Ramos (cell line): Measurements from ENCODE around the gene FAAP24.
"Not testable (repeated sequence)": the region's sequence is repeated elsewhere in the genome, so short reads cannot be mapped to it uniquely, and the experiment has no call there.

ENCODE experiments used
- in situ Hi-C: fragments of 300-500 bp; cut with MboI; formaldehyde crosslinking; loops from one replicate; pipeline ENCODE4 v1.14.3; 2022; ENCODE audit warnings: low sequenced_read_pairs; ENCODE audit not compliant: unreplicated experiment

FAAP24 gene

DNA sequence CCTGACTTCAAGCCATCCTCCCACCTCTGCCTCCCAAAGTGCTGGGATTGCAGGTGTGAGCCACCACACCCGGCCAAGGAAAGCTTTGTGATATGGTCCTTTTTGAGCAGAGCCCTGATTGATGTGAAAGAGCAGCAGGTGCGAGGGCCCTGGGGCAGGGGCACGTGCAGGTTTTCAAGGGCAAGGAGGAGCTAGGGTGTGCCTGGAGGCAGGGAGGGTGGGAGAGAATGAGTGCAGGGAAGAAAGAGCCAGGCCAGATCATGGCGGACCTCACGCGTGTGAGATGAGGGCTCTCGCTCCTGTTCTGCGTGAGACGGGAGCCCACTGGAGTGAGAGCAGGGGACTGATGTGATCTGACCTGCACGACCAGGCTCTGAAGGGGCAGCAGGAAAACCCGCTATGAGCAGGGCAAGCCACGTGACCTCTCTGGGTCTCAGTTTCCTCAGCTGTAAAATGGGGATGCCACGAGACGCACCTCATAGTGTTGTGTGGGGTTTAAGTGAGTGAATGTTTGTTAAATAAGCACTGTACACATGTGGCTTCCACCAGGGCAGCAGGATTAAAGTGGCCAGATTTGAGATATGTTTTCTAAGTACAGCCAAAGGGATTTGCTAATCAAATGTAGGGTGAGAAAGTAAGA, 25.8 kb downstream of the FAAP24 start:
- in situ Hi-C loops = no loop called here

DNA sequence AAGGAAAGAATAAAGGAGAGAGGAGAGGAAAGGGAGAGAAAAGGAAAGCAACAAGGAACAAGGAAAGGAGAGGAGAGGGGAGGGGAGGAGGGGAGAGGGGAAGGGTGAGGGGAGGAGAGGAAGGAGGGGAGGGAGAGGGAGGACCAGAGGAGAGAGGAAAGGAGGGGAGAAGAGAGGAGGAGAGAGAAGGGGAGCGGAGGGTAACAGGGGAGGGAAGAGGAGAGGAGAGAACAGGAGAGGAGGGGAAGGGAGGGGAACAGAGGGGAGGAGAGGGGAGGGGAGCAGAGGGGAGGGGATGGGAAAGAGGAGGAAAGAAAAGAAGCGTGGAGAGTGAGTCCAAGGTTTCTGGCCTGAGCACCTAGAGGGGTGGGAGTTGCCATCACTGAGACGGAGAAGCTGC, 26.7 kb downstream of the FAAP24 start:
- in situ Hi-C loops = no loop called here

DNA sequence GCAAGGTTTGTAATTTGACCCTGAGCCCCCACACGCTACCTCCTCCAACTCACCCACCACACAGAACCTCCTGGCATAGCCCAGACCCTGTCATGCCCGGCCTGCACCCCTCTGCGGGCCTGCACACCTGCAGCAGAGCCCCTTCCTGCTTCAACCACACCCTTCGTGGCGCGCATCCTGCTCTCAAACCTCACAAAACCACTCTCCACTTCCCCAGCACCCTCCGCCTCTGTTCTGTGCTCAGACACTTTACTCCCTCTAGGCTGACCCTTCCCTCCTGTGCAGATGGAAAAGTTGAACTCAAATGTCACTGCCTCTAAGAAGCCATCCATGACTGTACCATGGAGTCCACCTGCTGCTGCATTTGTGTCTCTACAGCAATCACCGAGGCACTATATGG, 28.5 kb downstream of the FAAP24 start:
- in situ Hi-C loops = no loop called here

GRCh38 chr19:33000910-33001309, 28.9 kb downstream of the FAAP24 start:
- in situ Hi-C loops = no loop called here

DNA sequence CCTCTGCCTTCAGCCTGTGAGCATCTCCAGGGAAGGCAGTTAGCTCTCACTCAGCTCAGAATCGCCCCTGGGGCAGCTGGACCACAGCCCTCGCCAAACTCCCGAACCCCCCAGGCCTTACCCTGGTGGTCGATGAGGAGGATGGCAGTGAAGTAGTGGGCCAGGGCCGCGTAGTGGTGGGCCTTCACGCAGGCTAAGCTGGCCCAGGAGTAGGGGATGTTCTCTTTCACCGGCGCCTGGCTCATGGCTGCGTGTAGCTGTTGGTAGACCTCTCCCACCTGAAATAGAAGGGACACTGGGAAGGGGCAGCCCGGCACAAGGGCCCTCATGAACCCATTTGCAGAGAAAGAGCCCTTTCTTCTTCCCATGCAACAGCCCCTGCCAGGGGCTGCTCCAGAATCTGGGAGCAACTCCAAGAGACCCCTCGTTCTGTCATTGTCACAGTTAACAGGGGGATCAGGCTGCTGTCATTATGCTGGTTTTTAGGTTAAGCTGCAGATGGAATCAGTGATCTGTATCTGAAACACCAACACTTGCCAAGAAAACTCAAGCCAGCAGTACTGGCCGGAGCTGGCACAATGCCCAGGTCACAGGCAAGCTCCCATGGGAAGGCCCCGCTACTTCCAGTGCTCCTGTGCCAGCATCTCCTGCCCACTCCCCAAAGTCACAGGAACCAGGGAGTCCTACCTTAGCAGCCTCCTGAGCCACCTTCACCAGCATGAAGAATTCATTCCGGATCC, 30.3 kb downstream of the FAAP24 start:
- in situ Hi-C loops = not testable (repeated sequence)

- in situ Hi-C loops = not testable (repeated sequence)
These were observed 31.5 kb downstream of the FAAP24 start for GRCh38 chr19:33003424-33004024.

DNA sequence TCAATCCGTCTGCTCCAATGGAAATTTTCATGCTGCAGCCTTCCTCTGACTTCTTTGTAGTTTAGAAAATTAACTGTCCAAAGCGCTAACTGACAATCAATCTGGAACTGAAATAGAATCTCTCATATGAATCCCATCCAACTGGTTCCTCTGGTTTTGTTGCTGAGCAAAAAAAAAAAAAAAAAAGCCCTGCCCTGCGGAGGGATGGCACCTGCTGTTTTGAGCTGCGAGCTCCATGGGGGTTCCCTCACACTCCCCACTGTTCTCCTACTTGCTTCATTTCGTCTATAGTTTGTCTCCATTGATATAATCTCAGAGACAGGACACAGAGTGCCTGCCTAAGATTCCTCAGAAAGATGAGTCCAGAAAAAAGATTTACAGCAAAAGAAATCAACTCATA, 33.4 kb downstream of the FAAP24 start:
- in situ Hi-C loops = no loop called here

- in situ Hi-C loops = no loop called here
These were observed 36.7 kb downstream of the FAAP24 start for GRCh38 chr19:33008738-33009137.

DNA sequence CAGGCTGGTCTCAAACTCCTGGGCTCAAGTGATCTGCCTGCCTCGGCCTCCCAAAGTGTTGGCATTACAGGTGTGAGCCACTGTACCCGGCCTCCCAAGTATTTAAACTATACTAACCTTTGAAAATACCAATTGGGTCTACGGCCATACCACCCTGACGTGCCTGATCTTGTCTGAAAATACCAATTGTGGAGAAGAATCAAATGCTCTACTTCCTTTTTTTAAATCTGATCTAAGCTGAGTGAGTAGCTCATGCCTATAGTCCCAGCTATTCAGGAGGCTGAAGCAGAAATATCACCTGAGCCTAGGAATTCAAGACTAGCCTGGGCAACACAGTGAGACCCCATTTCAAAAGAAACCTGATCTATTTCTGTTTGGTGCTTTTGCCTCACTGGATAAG, 38.8 kb downstream of the FAAP24 start:
- in situ Hi-C loops = not testable (repeated sequence)

GRCh38 chr19:33022472-33023116, 50.6 kb downstream of the FAAP24 start:
- in situ Hi-C loops = no loop called here

DNA sequence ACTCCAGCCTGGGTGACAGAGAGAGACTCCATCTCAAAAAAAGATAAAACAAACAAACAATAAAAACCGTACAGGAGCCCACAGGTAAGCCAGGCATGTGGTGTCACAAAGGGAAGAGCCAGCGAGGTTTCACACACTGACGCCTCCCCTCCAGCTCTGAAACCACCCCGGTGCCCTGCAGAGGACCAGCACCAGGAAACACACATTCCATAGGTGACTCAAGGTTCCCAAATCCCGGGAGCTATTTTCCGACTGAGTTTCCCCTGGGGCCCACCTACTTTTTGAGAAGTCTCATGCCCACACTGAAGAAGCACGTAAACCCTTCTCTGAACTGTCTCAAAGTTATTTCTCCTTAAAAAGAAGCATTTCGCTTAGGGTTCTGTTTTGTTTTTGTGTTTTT, 52.4 kb downstream of the FAAP24 start:
- in situ Hi-C loops = no loop called here

- in situ Hi-C loops = not testable (repeated sequence)
These were observed 53.6 kb downstream of the FAAP24 start for GRCh38 chr19:33025468-33026238.

GRCh38 chr19:33026602-33027001, 54.6 kb downstream of the FAAP24 start:
- in situ Hi-C loops = not testable (repeated sequence)
